HepG2 (cell line): ENCODE data around the gene PTPN13. TPM values are rescaled to one million over a fixed set of nuclear protein-coding genes. Genes with fewer than 3 reads are reported as not detected.
A peak's percentile ranks its signal among the peaks of the same experiment; 100 is the strongest.

Source experiments
- ATAC-seq: fragments of 200-7000 bp; cut with Tn5 transposase; 3 replicates; pipeline ENCODE4 v1.9.1; 2020; ENCODE audit warnings: mild to moderate bottlenecking, moderate library complexity
- BruUV-seq: library from RNA; stranded (reverse); fragments of 400-500 nt; replicated peaks from 2 replicates; lab custom pipeline; 2021; lab: Mats Ljungman, UMichigan
- CTCF ChIA-PET: fragments of 300-600 bp; formaldehyde crosslinking; extraction: SDS; loops from one replicate; lab custom pipeline; 2021; ENCODE audit warnings: low total read pairs, inconsistent platforms, low intra/inter-chr PET ratio; lab: Yijun Ruan, JAX
- POLR2A ChIA-PET: fragments of 350-600 bp; sonication (Branson Sonifier 250); formaldehyde crosslinking; loops from one replicate; lab custom pipeline; 2020; ENCODE audit warnings: antibody characterized with exemption, inconsistent platforms; lab: Yijun Ruan, JAX
- DNase-seq: peaks from one replicate; pipeline ENCODE4 v3.0.0-alpha.2; 2015; ENCODE audit warnings: low spot score
- FAIRE-seq: peaks from 3 replicates; lab custom pipeline; 2011; peaks lifted over from hg19 to GRCh38; lab: Jason Lieb, UNC
- H2AFZ ChIP-seq: one replicate; pipeline ENCODE4 v1.6.1; 2011; ENCODE audit warnings: low read length, inconsistent platforms
- H3K27ac ChIP-seq: fragments of 300-600 bp; 3 replicates; pipeline ENCODE4 v1.8.0; 2011; ENCODE audit warnings: mixed run types, mild to moderate bottlenecking, mixed read lengths, low read length, inconsistent platforms; ENCODE audit not compliant: insufficient read depth; ENCODE audit errors: extremely low read length
- H3K27me3 ChIP-seq, 2 experiments: fragments of 200-600 bp in 1 of 2; 2 replicates in 1 of 2; 3 replicates in 1 of 2; pipeline versions ENCODE4 v1.6.0 to v1.8.0; 2011; ENCODE audit warnings: low read length in 2 of 2, mild to moderate bottlenecking in 2 of 2, moderate library complexity in 2 of 2, inconsistent platforms in 1 of 2; ENCODE audit not compliant: insufficient read depth in 2 of 2, control insufficient read depth in 1 of 2
- H3K36me3 ChIP-seq, 2 experiments: fragments of 200-600 bp in 1 of 2; replicated peaks in 1 of 2; 2 replicates in 1 of 2; 3 replicates in 1 of 2; pipeline versions ENCODE4 v1.5.1 to v1.8.0; 2011; ENCODE audit warnings: low read length in 2 of 2, inconsistent platforms in 1 of 2; ENCODE audit not compliant: insufficient read depth in 2 of 2, control insufficient read depth in 1 of 2
- H3K4me1 ChIP-seq: 2 replicates; pipeline ENCODE4 v1.5.1; 2012; ENCODE audit warnings: low read length, inconsistent platforms; ENCODE audit not compliant: insufficient read depth
- H3K4me2 ChIP-seq: 2 replicates; pipeline ENCODE4 v1.6.0; 2011; ENCODE audit warnings: low read depth, low read length, inconsistent platforms
- H3K4me3 ChIP-seq, 3 experiments: fragments of 200-600 bp in 1 of 3; sonication (generic), shearing (Covaris generic) in 1 of 3; replicated peaks in 1 of 3; 2 replicates each; pipeline ENCODE4 v1.5.1; 2011 to 2016; ENCODE audit warnings: low read length in 3 of 3, inconsistent platforms in 2 of 3, low read depth in 2 of 3, mild to moderate bottlenecking in 2 of 3, control low read depth in 1 of 3, mixed read lengths in 1 of 3; ENCODE audit not compliant: insufficient read depth in 1 of 3
- H3K79me2 ChIP-seq: one replicate; pipeline ENCODE4 v1.6.1; 2011; ENCODE audit warnings: low read length, inconsistent platforms; ENCODE audit not compliant: insufficient read depth
- H3K9ac ChIP-seq: 2 replicates; pipeline ENCODE4 v1.6.0; 2011; ENCODE audit warnings: mild to moderate bottlenecking, low read depth, low read length, inconsistent platforms; ENCODE audit not compliant: insufficient read depth
- H3K9me3 ChIP-seq: 2 replicates; pipeline ENCODE4 v1.5.1; 2012; ENCODE audit warnings: mild to moderate bottlenecking, low read length
- H4K20me1 ChIP-seq: 2 replicates; pipeline ENCODE4 v1.6.0; 2011; ENCODE audit warnings: inconsistent platforms, mild to moderate bottlenecking, low read length, moderate library complexity; ENCODE audit not compliant: insufficient read depth
- ARHGAP35 ChIP-seq: sonication (generic); formaldehyde crosslinking; IDR thresholded peaks from 2 replicates; pipeline ENCODE4 v1.9.0; 2022; ENCODE audit warnings: mild to moderate bottlenecking, inconsistent platforms, moderate library complexity, missing genetic modification reagents, borderline replicate concordance
- JDP2 ChIP-seq: sonication (generic); formaldehyde crosslinking; IDR thresholded peaks from 2 replicates; pipeline ENCODE4 v1.8.1; 2022; ENCODE audit warnings: missing genetic modification reagents, borderline replicate concordance
- NFE2L2 ChIP-seq: fragments of 150-350 bp; IDR thresholded peaks from 2 replicates; pipeline ENCODE4 v1.6.1; 2014; ENCODE audit warnings: low read length
- NONO ChIP-seq, 2 experiments: fragments of 450-650 bp in 1 of 2; sonication (generic) in 1 of 2; formaldehyde crosslinking in 1 of 2; IDR thresholded peaks in 1 of 2; conservative IDR thresholded peaks in 1 of 2; 2 replicates each; pipeline versions ENCODE4 v1.6.1 to v1.8.0; 2017 to 2022; ENCODE audit warnings: mild to moderate bottlenecking in 1 of 2, missing genetic modification reagents in 1 of 2, moderate library complexity in 1 of 2
- POLR2AphosphoS2 ChIP-seq: IDR thresholded peaks from 2 replicates; pipeline ENCODE4 v1.6.1; 2011; ENCODE audit warnings: low read depth, low read length, improper control_type of control experiment
- RBM22 ChIP-seq: fragments of 200-400 bp; formaldehyde crosslinking; optimal IDR thresholded peaks from 2 replicates; pipeline ENCODE3; 2017; ENCODE audit warnings: mild to moderate bottlenecking, low read length, moderate library complexity
- SIN3A ChIP-seq: IDR thresholded peaks from 2 replicates; pipeline ENCODE4 v1.6.1; 2011; ENCODE audit warnings: low read depth, mild to moderate bottlenecking, control low read depth, low read length, borderline replicate concordance
- ZNF225 ChIP-seq: sonication (generic); formaldehyde crosslinking; IDR thresholded peaks from 2 replicates; pipeline ENCODE4 v1.4.0; 2020; ENCODE audit warnings: mild to moderate bottlenecking, missing genetic modification reagents
- ZNF446 ChIP-seq: sonication (generic); formaldehyde crosslinking; IDR thresholded peaks from 2 replicates; pipeline ENCODE4 v1.5.0; 2020; ENCODE audit warnings: mild to moderate bottlenecking, missing genetic modification reagents
- ZNF550 ChIP-seq: sonication (generic); formaldehyde crosslinking; IDR thresholded peaks from 2 replicates; pipeline ENCODE4 v1.4.0; 2020; ENCODE audit warnings: mild to moderate bottlenecking, missing genetic modification reagents, borderline replicate concordance
- ZNF570 ChIP-seq: sonication (generic); formaldehyde crosslinking; IDR thresholded peaks from 2 replicates; pipeline ENCODE4 v1.4.0; 2020; ENCODE audit warnings: mild to moderate bottlenecking, missing genetic modification reagents, borderline replicate concordance
- ZNF839 ChIP-seq: sonication (generic); formaldehyde crosslinking; IDR thresholded peaks from 2 replicates; pipeline ENCODE4 v1.4.0; 2020; ENCODE audit warnings: missing genetic modification reagents, mild to moderate bottlenecking, borderline replicate concordance
- WGBS: methylation state at CpG from one replicate; pipeline ENCODE4 v1.1.6; 2017; ENCODE audit warnings: low lambda C conversion rate; 5-methylcytosine and 5-hydroxymethylcytosine counted together
- in situ Hi-C: cut with HindIII; loops from 2 replicates; pipeline ENCODE4 v1.10.0; 2017; ENCODE audit warnings: low pct_unique_long_range_greater_than_20kb; ENCODE audit not compliant: extremely low pct_ligation_motif_present
- intact Hi-C: fragments of 100-400 bp; cut with micrococcal nuclease; formaldehyde crosslinking; loops from one replicate; pipeline ENCODE4 v1.10.0; 2022; ENCODE audit not compliant: unreplicated experiment
- polyA plus RNA-seq, 8 experiments: library from polyadenylated mRNA; depleted of rRNA in 3 of 8; stranded (reverse) in 7 of 8; unstranded in 1 of 8; fragments of >200 nt; fragmentation: Illumina TruSeq in 4 of 8; extraction: Trizol in 4 of 8; gene quantifications; 2 replicates each; pipeline versions ENCODE4 v1.2.1 to v1.2.3, GENCODE V29; 2011 to 2016; ENCODE audit warnings: low read depth in 4 of 8, missing spikeins in 1 of 8, mixed read lengths in 1 of 8; ENCODE audit not compliant: insufficient read depth in 1 of 8
- total RNA-seq, 5 experiments: library from RNA; depleted of rRNA; stranded (reverse); fragments of >200 nt; fragmentation: Illumina TruSeq; extraction: Trizol; gene quantifications; 2 replicates each; pipeline ENCODE4 v1.2.3, GENCODE V29; 2016; ENCODE audit warnings: low read depth in 1 of 5
- TF ChIP-seq, protein P1 (sequence below): sonication (generic); formaldehyde crosslinking; IDR thresholded peaks from 2 replicates; pipeline ENCODE4 v1.5.0; 2020; ENCODE audit warnings: missing genetic modification reagents
- TF ChIP-seq, protein P2 (sequence below): sonication (generic); formaldehyde crosslinking; IDR thresholded peaks from 2 replicates; pipeline ENCODE4 v1.5.0; 2020; ENCODE audit warnings: missing genetic modification reagents

PTPN13 gene
- total and polyA plus RNA-seq, 2 of the 13 experiments (the other 11 are each of a cell fraction or from before 2014, with no cell fraction given), result not detected

DNA sequence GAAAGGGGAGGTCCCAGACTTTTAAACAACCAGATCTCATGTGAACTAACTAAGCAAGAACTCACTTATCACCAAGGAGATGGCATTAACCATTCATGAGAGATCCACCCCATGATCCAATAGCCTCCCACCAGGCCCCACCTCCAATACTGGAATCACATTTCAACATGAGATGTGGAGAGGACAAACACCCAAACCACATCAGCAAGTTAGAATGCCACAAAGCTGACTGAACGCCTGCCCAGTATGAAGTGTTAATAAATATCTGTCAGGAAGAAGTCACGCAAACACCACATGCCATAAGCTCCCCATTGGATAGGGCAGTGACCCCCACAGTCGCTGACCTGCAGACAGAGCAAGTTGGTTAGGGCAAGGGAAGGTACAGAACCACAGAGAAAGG is 240.8 kb downstream of the PTPN13 start (continued):
- no peak for TF ChIP-seq NONO (IDR thresholded peaks at IDR 0.05)
- no peak for TF ChIP-seq NONO (CRISPR knock-in tag; conservative IDR thresholded peaks at IDR 0.05)
- no peak for TF ChIP-seq NFE2L2
- no peak for TF ChIP-seq ZNF225 (CRISPR knock-in tag)
- TF ChIP-seq RBM22, result no peak

DNA sequence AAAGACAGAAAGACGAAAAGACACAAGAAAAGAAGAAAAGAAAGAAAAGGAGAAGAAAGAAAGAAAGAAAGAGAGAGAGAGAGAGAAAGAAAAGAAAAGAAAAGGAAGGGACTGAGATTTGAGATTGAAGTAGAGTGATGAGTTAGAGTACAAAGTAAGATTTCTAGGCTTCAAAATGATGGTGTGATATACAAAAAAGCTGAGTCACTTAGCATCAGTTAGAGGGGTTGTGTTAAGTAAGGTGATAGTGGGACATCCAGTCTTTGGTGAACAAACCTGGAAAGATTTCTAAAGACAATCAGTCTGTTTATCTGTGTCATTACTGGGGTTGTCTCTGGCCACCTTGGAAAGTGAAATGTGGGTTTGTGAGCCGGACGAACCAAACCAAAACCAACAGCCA is 241.6 kb downstream of the PTPN13 start:
- in situ Hi-C loops, result no loop called here
- CTCF ChIA-PET, result no interaction called here
- 47% methylated on average over 3 of the region's 3 CpGs for WGBS

DNA sequence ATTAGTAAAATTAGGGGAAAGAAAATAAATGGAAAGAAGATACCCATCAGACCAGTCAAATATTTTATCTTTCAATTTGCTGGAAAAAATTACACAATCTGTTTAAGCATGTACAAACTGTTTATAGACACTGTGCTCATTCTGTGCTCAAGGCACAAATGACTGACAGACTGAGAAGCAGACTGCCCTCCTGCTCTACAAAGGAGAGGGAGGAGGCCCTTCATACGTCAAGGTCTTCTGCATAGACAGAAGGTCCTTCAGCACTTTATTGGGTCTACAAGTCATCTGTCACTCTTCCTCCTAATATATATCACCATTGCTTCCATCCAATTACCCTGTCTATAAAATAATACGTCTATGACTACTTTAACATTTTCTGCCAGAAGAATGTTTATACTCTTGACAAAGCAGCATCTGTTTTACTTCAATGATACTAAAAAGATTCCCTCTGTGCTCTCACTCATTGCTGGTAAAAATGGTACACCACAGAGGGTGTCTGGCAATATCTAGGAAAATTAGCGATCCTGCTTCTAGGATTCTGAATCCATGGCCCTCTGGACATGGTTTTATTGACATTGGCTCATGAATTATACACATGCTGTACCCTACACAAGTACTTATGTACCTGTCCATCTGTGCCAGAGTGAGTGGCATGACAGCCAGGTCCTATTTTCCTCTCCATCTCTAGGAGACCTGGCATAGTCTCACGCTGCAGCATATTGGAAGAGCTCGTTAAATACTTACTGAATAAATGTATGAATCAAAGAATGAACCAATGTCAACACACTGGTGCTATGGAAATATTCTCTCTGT is 243.8 kb downstream of the PTPN13 start:
- DNase-seq (no peak), ATAC-seq (no peak), FAIRE-seq (no peak)
- in situ Hi-C loops (no loop called here), intact Hi-C loops (no loop called here)
- no peaks in the 10 kb centered on the region for H3K27me3 ChIP-seq
- H3K4me3 ChIP-seq, result no peak overlapping the region
- H3K9ac ChIP-seq, result no peak overlapping the region
- no TSS peak for BruUV-seq
- no peak overlapping the region for H3K27ac ChIP-seq
- no peaks in the 10 kb centered on the region for H4K20me1 ChIP-seq
- no peaks in the 10 kb centered on the region for H3K36me3 ChIP-seq
- no peaks in the 10 kb centered on the region for H3K79me2 ChIP-seq
- H3K9me3 ChIP-seq, result no peaks in the 10 kb centered on the region
- no peak overlapping the region for H3K4me2 ChIP-seq
- ChIA-PET POLR2A (no interaction called here), CTCF (no interaction called here)
- no peak overlapping the region for H2AFZ ChIP-seq
- WGBS, result 4% methylated on average over 5 of the region's 5 CpGs
- no peaks in the 10 kb centered on the region for H3K4me1 ChIP-seq
- no peak for TF ChIP-seq JDP2 (CRISPR knock-in tag)
- no peak for TF ChIP-seq POLR2AphosphoS2
- TF ChIP-seq, protein P1, sequence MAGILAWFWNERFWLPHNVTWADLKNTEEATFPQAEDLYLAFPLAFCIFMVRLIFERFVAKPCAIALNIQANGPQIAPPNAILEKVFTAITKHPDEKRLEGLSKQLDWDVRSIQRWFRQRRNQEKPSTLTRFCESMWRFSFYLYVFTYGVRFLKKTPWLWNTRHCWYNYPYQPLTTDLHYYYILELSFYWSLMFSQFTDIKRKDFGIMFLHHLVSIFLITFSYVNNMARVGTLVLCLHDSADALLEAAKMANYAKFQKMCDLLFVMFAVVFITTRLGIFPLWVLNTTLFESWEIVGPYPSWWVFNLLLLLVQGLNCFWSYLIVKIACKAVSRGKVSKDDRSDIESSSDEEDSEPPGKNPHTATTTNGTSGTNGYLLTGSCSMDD (CRISPR knock-in tag), result no peak
- no peak for TF ChIP-seq ZNF570 (CRISPR knock-in tag)
- TF ChIP-seq ZNF446 (CRISPR knock-in tag), result no peak
- TF ChIP-seq, protein P2, sequence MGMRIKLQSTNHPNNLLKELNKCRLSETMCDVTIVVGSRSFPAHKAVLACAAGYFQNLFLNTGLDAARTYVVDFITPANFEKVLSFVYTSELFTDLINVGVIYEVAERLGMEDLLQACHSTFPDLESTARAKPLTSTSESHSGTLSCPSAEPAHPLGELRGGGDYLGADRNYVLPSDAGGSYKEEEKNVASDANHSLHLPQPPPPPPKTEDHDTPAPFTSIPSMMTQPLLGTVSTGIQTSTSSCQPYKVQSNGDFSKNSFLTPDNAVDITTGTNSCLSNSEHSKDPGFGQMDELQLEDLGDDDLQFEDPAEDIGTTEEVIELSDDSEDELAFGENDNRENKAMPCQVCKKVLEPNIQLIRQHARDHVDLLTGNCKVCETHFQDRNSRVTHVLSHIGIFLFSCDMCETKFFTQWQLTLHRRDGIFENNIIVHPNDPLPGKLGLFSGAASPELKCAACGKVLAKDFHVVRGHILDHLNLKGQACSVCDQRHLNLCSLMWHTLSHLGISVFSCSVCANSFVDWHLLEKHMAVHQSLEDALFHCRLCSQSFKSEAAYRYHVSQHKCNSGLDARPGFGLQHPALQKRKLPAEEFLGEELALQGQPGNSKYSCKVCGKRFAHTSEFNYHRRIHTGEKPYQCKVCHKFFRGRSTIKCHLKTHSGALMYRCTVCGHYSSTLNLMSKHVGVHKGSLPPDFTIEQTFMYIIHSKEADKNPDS, result no peak
- TF ChIP-seq ZNF839 (CRISPR knock-in tag), result no peak
- no peak for TF ChIP-seq SIN3A

More for the DNA sequence above, 241.6 kb downstream of the PTPN13 start:
- Histone ChIP-seq H3K27me3 (no peaks in the 10 kb centered on the region), H3K9ac (no peak overlapping the region), H3K4me2 (no peak overlapping the region), H3K4me1 (no peaks in the 10 kb centered on the region), H2AFZ (no peak overlapping the region), H3K27ac (no peak overlapping the region), H3K9me3 (no peaks in the 10 kb centered on the region), H4K20me1 (no peaks in the 10 kb centered on the region), H3K4me3 (no peak overlapping the region), H3K36me3 (no peaks in the 10 kb centered on the region), H3K79me2 (no peaks in the 10 kb centered on the region)
- peak; percentile 54; the same call in 1 of the 2 replicates for TF ChIP-seq NFE2L2
- TF ChIP-seq ZNF550, result no peak
- TF ChIP-seq ARHGAP35 (CRISPR knock-in tag), result no peak
- ATAC-seq (no peak), DNase-seq (no peak), FAIRE-seq (no peak)
- POLR2A ChIA-PET, result no interaction called here
- intact Hi-C loops, result no loop called here
- no TSS peak for BruUV-seq
